CD4-positive, alpha-beta T cell treated with Interferon gamma for 1 hour (primary cell): Measurements from ENCODE around the gene SPACA9.

ENCODE experiments used
- DNase-seq: peaks from one replicate; pipeline ENCODE4 v3.0.0-alpha.2; 2020

The SPACA9 gene

GRCh38 chr9:132894862-132895835 is 16.5 kb downstream of the SPACA9 start:
- no peak for DNase-seq

- DNase-seq, result no peak
Measured at GRCh38 chr9:132896264-132896663, 17.6 kb downstream of the SPACA9 start.

GRCh38 chr9:132896906-132897305 is 18.2 kb downstream of the SPACA9 start:
- DNase-seq, result no peak

DNA sequence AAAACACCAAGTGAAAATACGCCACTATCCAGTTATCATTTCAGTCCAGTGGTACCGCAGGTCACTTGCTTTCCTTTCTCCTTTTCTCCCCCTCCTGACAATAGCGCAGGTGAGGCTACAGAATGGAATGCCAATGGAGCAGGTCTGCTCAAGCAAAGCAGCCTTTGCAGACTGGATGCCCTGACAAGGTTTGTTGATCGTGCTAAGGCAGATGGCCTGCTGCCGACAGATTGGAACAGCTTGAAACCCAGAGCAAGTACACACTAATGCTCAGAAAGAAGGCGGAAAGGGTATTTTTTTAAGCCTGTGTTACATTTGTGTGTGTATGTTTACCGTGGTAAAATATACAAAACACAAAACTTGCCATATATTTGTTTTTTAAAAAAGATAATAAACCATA is 19.4 kb downstream of the SPACA9 start:
- no peak for DNase-seq

- DNase-seq, result peak; percentile 76
Measured at GRCh38 chr9:132901858-132902831, 23.4 kb downstream of the SPACA9 start.

- no peak for DNase-seq
Measured at GRCh38 chr9:132903574-132904492, 25.1 kb downstream of the SPACA9 start.

DNA sequence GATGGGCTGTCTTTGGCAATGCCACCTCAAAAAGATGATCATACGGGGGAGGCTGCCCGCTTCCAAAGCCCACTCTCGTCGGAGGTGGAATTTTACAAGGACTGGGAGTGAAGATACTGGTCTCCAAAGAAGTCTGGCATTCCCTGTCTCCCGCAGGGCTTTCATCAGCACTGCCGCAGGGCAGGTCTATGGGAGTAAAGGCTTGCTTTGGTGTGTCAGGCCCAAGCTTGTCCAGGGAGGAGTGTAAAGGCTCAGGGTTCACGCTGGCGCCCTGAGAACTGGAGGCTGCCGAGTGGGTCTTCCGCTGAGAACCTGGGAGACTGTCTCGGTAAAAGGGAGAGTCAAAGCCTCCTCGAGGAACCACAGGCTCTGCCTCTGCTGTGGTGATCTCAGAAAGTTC is 27.0 kb downstream of the SPACA9 start:
- no peak for DNase-seq

DNA sequence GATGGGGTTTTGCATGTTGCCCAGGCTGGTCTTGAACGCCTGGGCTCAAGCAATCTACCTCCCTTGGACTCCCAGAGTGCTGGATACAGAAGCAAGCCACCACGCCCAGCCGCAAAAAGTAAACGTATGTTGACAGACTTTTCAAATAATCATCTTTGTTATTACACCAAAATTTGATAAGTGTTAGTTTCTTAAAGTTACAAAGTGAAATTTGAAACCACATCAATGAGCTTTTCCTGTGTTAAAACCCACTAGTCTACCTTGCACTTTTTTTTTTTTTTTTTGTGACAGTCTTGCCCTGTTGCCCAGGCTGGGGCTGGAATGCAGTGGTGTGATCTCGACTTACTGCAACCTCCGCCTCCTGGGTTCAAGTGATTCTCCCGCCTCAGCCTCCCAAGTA is 29.9 kb downstream of the SPACA9 start:
- no peak for DNase-seq

GRCh38 chr9:132909311-132909710 is 30.6 kb downstream of the SPACA9 start:
- no peak for DNase-seq

GRCh38 chr9:132910376-132910775 is 31.7 kb downstream of the SPACA9 start:
- no peak for DNase-seq

DNA sequence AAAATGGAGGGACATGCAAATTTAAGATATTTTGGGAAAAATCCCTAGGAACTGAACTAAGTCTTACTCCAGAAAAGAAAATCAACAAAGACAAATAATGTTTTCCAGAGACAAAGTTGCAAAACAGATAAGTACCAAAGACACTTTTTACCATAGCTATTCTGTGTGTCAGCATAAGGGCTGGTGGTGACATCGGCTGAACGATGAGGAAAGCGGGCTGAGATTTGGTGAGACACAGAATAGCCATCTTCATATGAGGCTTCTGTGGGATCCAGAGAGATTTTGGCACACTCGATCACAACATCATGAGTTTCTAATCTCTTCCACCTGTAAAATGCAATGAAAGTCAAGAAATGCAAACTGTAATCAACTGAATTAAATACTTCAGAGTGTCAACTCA is 33.4 kb downstream of the SPACA9 start:
- no peak for DNase-seq

DNA sequence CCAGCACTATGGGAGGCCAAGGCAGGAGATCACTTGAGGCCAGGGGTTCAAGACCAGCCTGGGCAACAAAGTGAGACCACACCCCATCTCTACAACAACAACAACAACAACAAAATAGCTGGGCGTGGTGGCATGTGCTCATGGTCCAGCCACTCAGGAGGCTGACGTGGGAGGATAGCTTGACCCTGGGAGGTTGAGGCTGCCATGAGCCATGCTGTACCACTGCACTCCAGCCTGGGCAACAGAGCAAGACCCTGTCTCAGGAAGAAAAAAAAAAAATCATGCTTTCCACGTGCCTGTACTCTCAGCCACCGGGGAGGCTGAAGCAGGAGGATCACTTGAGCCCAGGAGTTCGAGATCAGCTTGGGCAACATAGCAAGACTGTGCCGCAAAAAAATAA is 36.2 kb downstream of the SPACA9 start:
- no peak for DNase-seq

DNA sequence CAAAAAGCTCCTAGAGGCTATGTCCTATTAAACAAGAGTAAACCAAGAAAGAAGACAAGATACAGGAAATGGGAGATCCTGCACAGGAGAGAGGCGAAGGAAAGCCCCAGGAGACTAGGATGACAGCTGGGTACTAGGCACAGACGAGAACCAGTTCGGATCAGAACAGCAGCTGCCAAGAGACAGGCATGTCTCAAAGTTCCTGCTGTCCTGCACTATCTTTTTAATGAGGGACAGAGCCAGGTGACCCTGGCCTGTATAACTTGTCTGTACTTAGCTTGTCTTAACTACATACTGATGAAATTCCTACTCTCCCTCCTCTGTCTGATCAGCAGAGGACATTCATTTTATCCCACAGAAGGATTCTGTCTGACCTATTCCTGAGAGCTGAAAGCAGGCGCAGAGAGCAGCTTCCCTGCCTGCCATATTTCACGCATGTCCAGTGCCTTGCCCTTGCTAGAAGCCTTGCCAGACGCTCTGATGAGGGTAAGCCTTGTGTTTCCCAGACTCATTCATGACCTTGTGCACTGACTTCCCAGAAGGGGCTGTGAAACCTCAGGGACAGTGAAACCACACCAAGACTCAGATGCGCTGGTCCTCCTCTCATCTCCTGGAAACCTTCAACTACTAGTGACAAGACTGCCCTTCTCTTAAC is 41.0 kb downstream of the SPACA9 start:
- DNase-seq, result no peak

DNA sequence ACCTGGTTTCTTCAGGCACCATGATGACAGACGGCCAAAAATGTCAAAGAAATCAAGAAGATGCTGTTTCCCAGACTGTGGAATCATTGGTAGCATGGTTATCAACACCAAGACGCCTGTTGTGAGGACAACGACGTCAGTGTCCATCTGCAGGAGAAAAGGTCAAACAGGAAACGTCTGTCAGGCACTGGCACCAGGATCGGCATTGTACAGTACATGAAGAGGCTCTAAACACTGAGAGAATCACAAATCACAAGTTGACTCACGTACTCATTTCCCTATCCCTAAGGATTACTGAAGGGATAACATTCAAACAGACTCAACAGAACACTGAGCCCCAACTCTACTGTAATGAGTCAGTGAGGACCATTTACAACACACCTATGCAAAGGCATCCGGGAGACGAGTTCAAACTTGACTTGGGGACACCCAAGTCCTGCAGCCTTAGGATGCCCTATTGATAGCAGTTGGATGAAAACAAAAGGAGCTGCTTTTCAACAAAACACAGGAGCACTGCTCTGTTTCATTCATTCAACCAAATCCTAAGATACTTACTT is 44.7 kb downstream of the SPACA9 start:
- DNase-seq, result no peak

DNA sequence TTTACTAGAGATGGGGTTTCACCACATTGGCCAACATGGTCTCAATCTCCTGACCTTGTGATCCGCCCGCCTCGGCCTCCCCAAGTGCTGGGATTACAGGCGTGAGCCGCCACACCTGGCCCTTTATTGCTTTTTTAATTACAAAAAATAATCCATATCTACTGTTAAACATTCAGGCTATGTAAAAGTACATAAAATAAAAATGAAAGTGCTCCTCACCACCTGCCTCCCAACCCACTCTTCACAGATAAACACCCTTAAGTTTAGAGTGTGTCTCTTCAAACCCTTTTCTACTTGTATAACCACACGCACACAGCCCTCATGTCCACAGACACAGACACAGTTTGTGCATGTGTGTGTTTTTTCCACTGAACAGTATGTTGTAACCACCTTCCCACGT is 49.0 kb downstream of the SPACA9 start:
- no peak for DNase-seq

DNA sequence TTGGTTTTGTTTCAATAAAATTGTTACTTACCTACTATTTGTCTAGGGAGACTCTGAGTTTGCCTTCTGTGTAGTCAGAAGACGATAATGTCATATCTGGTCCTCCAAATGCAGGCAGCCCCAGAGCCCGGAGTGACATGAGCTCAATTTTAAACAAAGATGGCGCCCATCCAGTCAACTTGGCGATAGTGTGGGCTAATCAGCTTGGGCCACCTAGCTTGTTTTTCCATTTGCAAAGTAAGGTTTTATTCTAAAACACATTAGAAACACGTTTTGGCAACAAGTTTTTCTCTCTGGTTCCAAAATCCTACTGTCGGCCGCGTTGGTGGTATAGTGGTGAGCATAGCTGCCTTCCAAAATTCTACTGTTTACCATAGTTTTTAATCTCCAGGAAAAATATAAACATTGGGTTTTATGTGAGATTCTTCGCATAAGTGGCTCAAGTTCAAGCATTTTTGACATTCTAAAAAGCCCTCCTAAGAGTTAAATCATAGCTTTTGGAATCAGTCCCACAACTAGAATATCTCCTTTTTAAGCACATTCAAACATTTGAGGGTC is 52.6 kb downstream of the SPACA9 start:
- no peak for DNase-seq

GRCh38 chr9:132935026-132935425 is 56.3 kb downstream of the SPACA9 start:
- DNase-seq, result no peak

GRCh38 chr9:132937463-132937901 is 58.8 kb downstream of the SPACA9 start:
- DNase-seq, result no peak

DNA sequence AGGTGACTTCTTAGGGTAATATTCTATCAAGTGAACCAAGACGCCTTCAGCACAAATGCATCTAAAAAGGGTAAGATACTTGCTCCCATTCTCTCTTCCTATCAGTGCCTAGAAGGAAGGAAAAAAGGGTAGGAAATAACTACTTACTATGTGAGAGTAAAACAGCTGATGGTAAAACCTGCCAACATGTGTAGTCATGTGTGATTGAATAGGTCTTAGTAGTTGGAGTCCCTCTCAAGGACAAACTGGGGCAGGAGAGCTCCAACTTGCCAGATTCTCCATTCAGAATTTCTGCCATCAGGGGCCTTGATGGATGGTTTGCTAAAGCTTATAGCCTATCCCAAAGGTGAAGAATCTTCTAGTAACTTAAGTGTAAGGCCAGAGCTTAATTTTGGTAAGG is 60.5 kb downstream of the SPACA9 start:
- DNase-seq, result no peak
